OCI-LY1 (cell line): Measurements from ENCODE around the gene SELENOT.

Experiments used
- H2AFZ ChIP-seq: fragments of 200-600 bp; sonication (generic), shearing (Covaris generic); 2 replicates; pipeline ENCODE4 v1.6.0; 2014; ENCODE audit warnings: antibody characterized with exemption, mild to moderate bottlenecking, low read length
- H3F3A ChIP-seq: fragments of 200-600 bp; sonication (generic), shearing (Covaris generic); 2 replicates; pipeline ENCODE4 v1.6.0; 2014; ENCODE audit warnings: mild to moderate bottlenecking, antibody characterized with exemption, low read length, moderate library complexity; ENCODE audit not compliant: insufficient read depth
- H3K27ac ChIP-seq: fragments of 200-600 bp; sonication (generic); 2 replicates; pipeline ENCODE4 v1.5.1; 2014; ENCODE audit warnings: low read length, mixed run types, mild to moderate bottlenecking, low read depth; ENCODE audit not compliant: poor library complexity, severe bottlenecking
- H3K27me3 ChIP-seq: fragments of 200-600 bp; sonication (generic); 2 replicates; pipeline ENCODE4 v1.6.0; 2014; ENCODE audit warnings: antibody characterized with exemption, mild to moderate bottlenecking, low read length, moderate library complexity; ENCODE audit not compliant: insufficient read depth
- H3K36me3 ChIP-seq: fragments of 200-600 bp; sonication (generic); 2 replicates; pipeline ENCODE4 v1.6.1; 2014; ENCODE audit warnings: mild to moderate bottlenecking, antibody characterized with exemption, low read length, moderate library complexity, mixed read lengths; ENCODE audit not compliant: insufficient read depth
- H3K4me1 ChIP-seq: fragments of 200-600 bp; sonication (generic); 2 replicates; pipeline ENCODE4 v1.5.1; 2014; ENCODE audit warnings: mild to moderate bottlenecking, low read length, moderate library complexity; ENCODE audit not compliant: insufficient read depth, severe bottlenecking
- H3K4me2 ChIP-seq: fragments of 200-600 bp; sonication (generic), shearing (Covaris generic); 2 replicates; pipeline ENCODE4 v1.6.1; 2014; ENCODE audit warnings: low read length
- H3K4me3 ChIP-seq: fragments of 200-600 bp; sonication (generic); 2 replicates; pipeline ENCODE4 v1.5.1; 2014; ENCODE audit warnings: low read length, low read depth, mild to moderate bottlenecking, mixed read lengths; ENCODE audit not compliant: poor library complexity, severe bottlenecking
- H3K79me2 ChIP-seq: fragments of 200-600 bp; shearing (Covaris generic); 2 replicates; pipeline ENCODE4 v1.6.1; 2016; ENCODE audit warnings: mixed run types, low read length, mixed read lengths; ENCODE audit not compliant: insufficient read depth
- H3K9ac ChIP-seq: fragments of 200-600 bp; sonication (generic), shearing (Covaris generic); 2 replicates; pipeline ENCODE4 v1.6.1; 2014; ENCODE audit warnings: mild to moderate bottlenecking, low read length, mixed read lengths
- H3K9me2 ChIP-seq: fragments of 200-600 bp; sonication (generic), shearing (Covaris generic); 2 replicates; pipeline ENCODE4 v1.6.1; 2014; ENCODE audit warnings: low read depth, mild to moderate bottlenecking, low read length, mixed read lengths
- H3K9me3 ChIP-seq: fragments of 200-600 bp; shearing (Covaris generic); 2 replicates; pipeline ENCODE4 v1.6.1; 2014; ENCODE audit warnings: low read length, mixed read lengths
- H4K20me1 ChIP-seq: fragments of 200-600 bp; sonication (generic), shearing (Covaris generic); 2 replicates; pipeline ENCODE4 v1.6.0; 2016; ENCODE audit warnings: mild to moderate bottlenecking, low read length; ENCODE audit not compliant: insufficient read depth
- CTCF ChIP-seq: fragments of 200-600 bp; sonication (generic), shearing (Covaris generic); IDR thresholded peaks from 2 replicates; pipeline ENCODE4 v1.5.1; 2017; ENCODE audit warnings: mild to moderate bottlenecking, antibody characterized with exemption, low read length, moderate library complexity, mixed read lengths
- EZH2 ChIP-seq: fragments of 200-600 bp; sonication (generic), shearing (Covaris generic); IDR thresholded peaks from 2 replicates; pipeline ENCODE4 v1.8.0; 2017; ENCODE audit warnings: borderline replicate concordance, mixed run types, mild to moderate bottlenecking, antibody characterized with exemption, low read length, moderate library complexity, mixed read lengths

SELENOT gene

GRCh38 chr3:150636258-150636657, 33.1 kb downstream of the SELENOT start:
- Histone ChIP-seq H2AFZ (no peak overlapping the region), H3K9me2 (no peaks in the 10 kb centered on the region), H3K27ac (no peak overlapping the region), H3K9me3 (no peaks in the 10 kb centered on the region), H3K36me3 (peaks cover 9% of the 10 kb centered on the region), H3K4me3 (no peak overlapping the region), H3K9ac (no peak overlapping the region), H3F3A (no peaks in the 10 kb centered on the region), H3K79me2 (no peaks in the 10 kb centered on the region), H3K27me3 (no peaks in the 10 kb centered on the region), H4K20me1 (no peaks in the 10 kb centered on the region), H3K4me1 (peaks cover 12% of the 10 kb centered on the region), H3K4me2 (no peak overlapping the region)
- TF ChIP-seq EZH2 (no peak), CTCF (no peak)

- TF ChIP-seq EZH2 (no peak), CTCF (no peak)
- Histone ChIP-seq H2AFZ (no peak overlapping the region), H3K9ac (no peak overlapping the region), H3K4me1 (peaks cover 12% of the 10 kb centered on the region), H3F3A (no peaks in the 10 kb centered on the region), H3K27ac (no peak overlapping the region), H3K36me3 (no peaks in the 10 kb centered on the region), H3K9me2 (no peaks in the 10 kb centered on the region), H3K4me2 (no peak overlapping the region), H3K27me3 (no peaks in the 10 kb centered on the region), H3K4me3 (no peak overlapping the region), H4K20me1 (no peaks in the 10 kb centered on the region), H3K9me3 (no peaks in the 10 kb centered on the region), H3K79me2 (no peaks in the 10 kb centered on the region)
Measured at GRCh38 chr3:150639262-150639661, 36.1 kb downstream of the SELENOT start.

GRCh38 chr3:150640256-150640655, 37.1 kb downstream of the SELENOT start:
- no peak overlapping the region for H3K27ac ChIP-seq
- H3F3A ChIP-seq = no peaks in the 10 kb centered on the region
- H4K20me1 ChIP-seq = no peaks in the 10 kb centered on the region
- no peaks in the 10 kb centered on the region for H3K36me3 ChIP-seq
- TF ChIP-seq CTCF (no peak), EZH2 (no peak)
- H3K27me3 ChIP-seq = no peaks in the 10 kb centered on the region
- H3K9me2 ChIP-seq = no peaks in the 10 kb centered on the region
- H2AFZ ChIP-seq = no peak overlapping the region
- H3K4me2 ChIP-seq = no peak overlapping the region
- H3K4me3 ChIP-seq = no peak overlapping the region
- no peak overlapping the region for H3K9ac ChIP-seq
- H3K4me1 ChIP-seq = peaks cover 7% of the 10 kb centered on the region
- no peaks in the 10 kb centered on the region for H3K9me3 ChIP-seq
- no peaks in the 10 kb centered on the region for H3K79me2 ChIP-seq
